ENCODE results near the gene NRDC.

NRDC gene

GRCh38 chr1:51858892-51859291 lies 19.6 kb downstream of the NRDC start:
- Histone ChIP-seq H3K9ac (ENCODE audit: low read length) (no peak overlapping the region), H3K9me3 (ENCODE audit: low read length) (no peaks in the 10 kb centered on the region), H3K27ac (ENCODE audit: low read depth, low read length) (no peak overlapping the region), H3K4me3 (ENCODE audit: low read depth in 1 of 2, low read length in 2 of 2) (no peak overlapping the region), H3K4me1 (ENCODE audit: insufficient read depth, low read length) (no peaks in the 10 kb centered on the region), H3K27me3 (ENCODE audit: control insufficient read depth in 1 of 2, insufficient read depth in 2 of 2, low read length in 2 of 2) (no peaks in the 10 kb centered on the region), H3K36me3 (ENCODE audit: insufficient read depth, low read length) (peaks cover 5% of the 10 kb centered on the region)

DNA sequence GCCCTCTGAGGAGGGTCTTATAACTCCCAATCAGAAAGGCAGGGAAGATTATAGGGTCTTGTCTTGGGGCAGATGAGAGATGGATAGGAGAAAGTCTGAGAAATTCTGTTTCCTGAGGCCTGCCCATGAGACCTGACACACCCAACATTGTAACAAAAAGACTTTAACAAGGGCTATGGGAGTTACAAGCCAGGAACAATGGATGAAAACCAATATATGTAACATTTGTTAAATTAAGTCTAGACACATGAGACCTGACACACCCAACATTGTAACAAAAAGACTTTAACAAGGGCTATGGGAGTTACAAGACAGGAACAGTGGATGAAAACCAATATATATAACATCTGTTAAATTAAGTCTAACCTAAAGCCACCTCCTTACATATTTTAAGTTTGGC lies 21.8 kb downstream of the NRDC start:
- Histone ChIP-seq H3K27me3 (ENCODE audit: control insufficient read depth in 1 of 2, insufficient read depth in 2 of 2, low read length in 2 of 2) (no peaks in the 10 kb centered on the region), H3K4me1 (ENCODE audit: insufficient read depth, low read length) (no peaks in the 10 kb centered on the region), H3K9ac (ENCODE audit: low read length) (no peak overlapping the region), H3K27ac (ENCODE audit: low read depth, low read length) (no peak overlapping the region), H3K4me3 (ENCODE audit: low read depth in 1 of 2, low read length in 2 of 2) (no peak overlapping the region), H3K9me3 (ENCODE audit: low read length) (no peaks in the 10 kb centered on the region), H3K36me3 (ENCODE audit: insufficient read depth, low read length) (peaks cover 5% of the 10 kb centered on the region)

GRCh38 chr1:51855624-51856023 lies 22.9 kb downstream of the NRDC start:
- no peak overlapping the region for H3K4me3 ChIP-seq (ENCODE audit: low read depth in 1 of 2, low read length in 2 of 2)
- peaks cover 5% of the 10 kb centered on the region for H3K36me3 ChIP-seq (ENCODE audit: insufficient read depth, low read length)
- H3K27me3 ChIP-seq (ENCODE audit: control insufficient read depth in 1 of 2, insufficient read depth in 2 of 2, low read length in 2 of 2), result no peaks in the 10 kb centered on the region
- no peak overlapping the region for H3K9ac ChIP-seq (ENCODE audit: low read length)
- H3K9me3 ChIP-seq (ENCODE audit: low read length), result no peaks in the 10 kb centered on the region
- H3K4me1 ChIP-seq (ENCODE audit: insufficient read depth, low read length), result peaks cover under 1% of the 10 kb centered on the region
- H3K27ac ChIP-seq (ENCODE audit: low read depth, low read length), result no peak overlapping the region

- H3K36me3 ChIP-seq (ENCODE audit: insufficient read depth, low read length), result peaks cover 5% of the 10 kb centered on the region
Observed at GRCh38 chr1:51853360-51853759, 25.2 kb downstream of the NRDC start.

GRCh38 chr1:51851882-51852396 lies 26.6 kb downstream of the NRDC start:
- no peaks in the 10 kb centered on the region for H3K9me3 ChIP-seq (ENCODE audit: low read length)
- H3K4me1 ChIP-seq (ENCODE audit: insufficient read depth, low read length), result peaks cover 7% of the 10 kb centered on the region
- H3K4me3 ChIP-seq (ENCODE audit: low read depth in 1 of 2, low read length in 2 of 2), result no peak overlapping the region
- no peaks in the 10 kb centered on the region for H3K27me3 ChIP-seq (ENCODE audit: control insufficient read depth in 1 of 2, insufficient read depth in 2 of 2, low read length in 2 of 2)
- no peak overlapping the region for H3K27ac ChIP-seq (ENCODE audit: low read depth, low read length)
- H3K36me3 ChIP-seq (ENCODE audit: insufficient read depth, low read length), result peaks cover 5% of the 10 kb centered on the region
- H3K9ac ChIP-seq (ENCODE audit: low read length), result no peak overlapping the region

More at GRCh38 chr1:51853360-51853759, 25.2 kb downstream of the NRDC start:
- Histone ChIP-seq H3K9ac (ENCODE audit: low read length) (no peak overlapping the region), H3K4me3 (ENCODE audit: low read depth in 1 of 2, low read length in 2 of 2) (no peak overlapping the region), H3K4me1 (ENCODE audit: insufficient read depth, low read length) (peaks cover 7% of the 10 kb centered on the region), H3K27ac (ENCODE audit: low read depth, low read length) (no peak overlapping the region), H3K27me3 (ENCODE audit: control insufficient read depth in 1 of 2, insufficient read depth in 2 of 2, low read length in 2 of 2) (no peaks in the 10 kb centered on the region), H3K9me3 (ENCODE audit: low read length) (no peaks in the 10 kb centered on the region)

DNA sequence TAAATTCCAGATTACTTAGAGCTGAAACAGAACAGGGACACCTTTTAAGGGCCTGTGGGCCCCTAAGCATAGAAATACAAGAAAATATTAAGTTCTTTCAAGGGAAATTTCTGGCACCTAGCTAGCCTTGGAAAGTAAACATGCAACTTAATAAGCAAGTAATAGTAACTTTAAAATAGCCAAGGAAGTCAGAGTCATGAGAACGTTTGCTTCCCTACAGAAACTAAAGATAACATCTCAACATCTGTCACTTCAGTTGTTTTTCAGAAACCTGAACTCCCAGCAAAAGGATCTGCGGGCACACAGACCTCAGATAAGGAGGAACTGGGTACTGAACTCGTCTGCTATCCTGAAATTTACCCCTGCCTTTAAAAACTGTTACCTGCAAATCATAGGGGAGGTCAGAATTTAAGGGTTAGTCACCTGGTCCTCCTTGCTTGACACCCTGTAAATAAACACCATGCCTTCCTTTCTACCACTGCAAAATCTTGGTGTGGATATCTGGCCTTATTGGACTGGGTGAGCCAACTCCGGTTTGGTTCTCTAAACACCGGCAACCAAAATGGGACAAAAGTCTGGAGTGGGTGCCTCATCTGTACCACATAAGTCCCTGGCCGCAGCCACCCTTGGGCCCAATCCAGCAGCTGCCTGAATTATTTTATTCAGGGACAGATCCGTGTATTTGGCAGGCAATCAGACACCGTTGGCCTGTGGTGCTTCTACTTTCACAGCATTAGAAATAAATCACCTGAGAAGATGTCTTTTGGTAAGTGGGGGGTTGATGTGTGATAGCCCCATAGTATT lies 27.9 kb downstream of the NRDC start:
- Histone ChIP-seq H3K36me3 (ENCODE audit: insufficient read depth, low read length) (peaks cover 5% of the 10 kb centered on the region), H3K4me1 (ENCODE audit: insufficient read depth, low read length) (peaks cover 7% of the 10 kb centered on the region), H3K9me3 (ENCODE audit: low read length) (no peaks in the 10 kb centered on the region), H3K9ac (ENCODE audit: low read length) (no peak overlapping the region), H3K27me3 (ENCODE audit: control insufficient read depth in 1 of 2, insufficient read depth in 2 of 2, low read length in 2 of 2) (no peaks in the 10 kb centered on the region), H3K27ac (ENCODE audit: low read depth, low read length) (no peak overlapping the region), H3K4me3 (ENCODE audit: low read depth in 1 of 2, low read length in 2 of 2) (no peak overlapping the region)

- H3K4me1 ChIP-seq (ENCODE audit: insufficient read depth, low read length), result peaks cover 7% of the 10 kb centered on the region
- no peaks in the 10 kb centered on the region for H3K36me3 ChIP-seq (ENCODE audit: insufficient read depth, low read length)
- H3K9ac ChIP-seq (ENCODE audit: low read length), result no peak overlapping the region
- H3K27me3 ChIP-seq (ENCODE audit: control insufficient read depth in 1 of 2, insufficient read depth in 2 of 2, low read length in 2 of 2), result no peaks in the 10 kb centered on the region
- H3K4me3 ChIP-seq (ENCODE audit: low read depth in 1 of 2, low read length in 2 of 2), result no peak overlapping the region
- H3K9me3 ChIP-seq (ENCODE audit: low read length), result no peaks in the 10 kb centered on the region
- H3K27ac ChIP-seq (ENCODE audit: low read depth, low read length), result no peak overlapping the region
Observed at GRCh38 chr1:51847294-51847920, 31.1 kb downstream of the NRDC start.

DNA sequence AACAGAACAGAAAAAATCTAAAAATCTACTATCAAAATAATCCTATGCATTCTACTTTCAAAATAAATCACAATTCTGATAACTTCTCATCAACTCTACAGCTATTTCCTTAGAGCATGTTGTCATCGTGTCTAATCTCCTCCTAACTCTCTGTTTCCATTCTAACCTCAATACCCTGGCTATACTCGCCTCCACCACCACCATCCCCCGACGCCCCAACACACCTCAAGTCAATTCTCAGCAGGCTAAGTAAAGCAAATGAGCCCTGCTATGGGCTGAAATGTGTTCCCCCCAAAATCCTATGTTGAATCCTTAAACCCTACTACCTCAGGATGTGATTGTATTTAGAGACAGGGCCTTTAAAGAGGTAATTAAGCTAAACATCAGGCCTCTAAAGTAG lies 34.6 kb downstream of the NRDC start:
- no peaks in the 10 kb centered on the region for H3K9me3 ChIP-seq (ENCODE audit: low read length)
- peaks cover 13% of the 10 kb centered on the region for H3K36me3 ChIP-seq (ENCODE audit: insufficient read depth, low read length)
- H3K4me3 ChIP-seq (ENCODE audit: low read depth in 1 of 2, low read length in 2 of 2), result no peak overlapping the region
- H3K9ac ChIP-seq (ENCODE audit: low read length), result no peak overlapping the region
- H3K27me3 ChIP-seq (ENCODE audit: control insufficient read depth in 1 of 2, insufficient read depth in 2 of 2, low read length in 2 of 2), result no peaks in the 10 kb centered on the region
- H3K27ac ChIP-seq (ENCODE audit: low read depth, low read length), result no peak overlapping the region
- no peaks in the 10 kb centered on the region for H3K4me1 ChIP-seq (ENCODE audit: insufficient read depth, low read length)

DNA sequence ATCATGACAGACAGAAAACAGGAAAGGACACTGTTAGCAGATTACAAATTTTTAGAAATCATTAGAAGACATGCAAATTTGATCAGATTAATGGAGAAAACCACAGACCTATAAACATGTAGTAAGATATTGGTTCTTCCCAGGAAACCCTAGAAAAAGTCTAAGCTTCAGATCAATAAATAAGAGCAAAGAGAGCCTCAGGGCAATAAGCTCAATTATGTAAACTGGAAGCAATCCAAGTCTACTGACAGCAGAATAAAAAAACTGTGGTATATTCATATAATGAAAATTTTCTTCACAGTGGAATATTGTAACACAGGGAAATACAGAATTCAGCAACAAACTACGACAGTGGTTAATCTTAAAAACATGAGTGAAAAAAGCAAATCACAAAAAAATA lies 36.3 kb downstream of the NRDC start:
- Histone ChIP-seq H3K4me1 (ENCODE audit: insufficient read depth, low read length) (no peaks in the 10 kb centered on the region), H3K36me3 (ENCODE audit: insufficient read depth, low read length) (peaks cover 13% of the 10 kb centered on the region), H3K27me3 (ENCODE audit: control insufficient read depth in 1 of 2, insufficient read depth in 2 of 2, low read length in 2 of 2) (no peaks in the 10 kb centered on the region), H3K9me3 (ENCODE audit: low read length) (no peaks in the 10 kb centered on the region), H3K4me3 (ENCODE audit: low read depth in 1 of 2, low read length in 2 of 2) (no peak overlapping the region), H3K9ac (ENCODE audit: low read length) (no peak overlapping the region), H3K27ac (ENCODE audit: low read depth, low read length) (no peak overlapping the region)

DNA sequence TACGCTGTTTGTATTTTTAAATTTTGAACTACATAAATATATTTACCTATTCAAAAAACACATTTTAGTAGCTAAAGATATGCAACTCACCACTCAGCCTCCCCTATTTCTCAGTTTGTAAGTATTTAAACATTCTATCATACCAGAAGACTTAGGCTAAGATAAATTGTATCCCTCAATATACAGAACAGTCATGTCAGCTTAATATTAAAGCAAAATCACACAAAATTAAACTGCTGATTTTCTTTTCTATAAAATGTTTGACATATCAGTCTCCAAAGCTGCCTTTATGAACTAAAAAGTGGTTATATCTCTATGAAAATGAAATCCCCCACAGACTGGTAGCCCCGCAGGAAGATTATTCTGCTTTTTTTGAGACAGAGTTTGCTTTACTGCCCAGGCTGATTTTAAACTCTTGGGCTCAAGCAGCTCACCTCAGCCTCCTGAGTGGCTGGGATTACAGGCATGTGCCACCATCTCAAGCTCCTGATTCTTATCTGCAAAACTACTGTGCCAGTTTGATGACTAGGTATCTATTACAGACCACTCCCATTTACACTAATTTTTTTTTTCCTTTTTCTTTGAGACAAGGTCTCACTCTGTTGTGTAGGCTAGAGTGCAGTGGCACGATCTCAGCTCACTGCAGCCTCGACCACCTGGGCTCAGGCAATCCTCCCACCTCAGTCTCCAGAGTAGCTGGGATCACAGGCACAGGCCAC lies 37.6 kb downstream of the NRDC start:
- no peaks in the 10 kb centered on the region for H3K9me3 ChIP-seq (ENCODE audit: low read length)
- H3K36me3 ChIP-seq (ENCODE audit: insufficient read depth, low read length), result peaks cover 17% of the 10 kb centered on the region
- H3K4me3 ChIP-seq (ENCODE audit: low read depth in 1 of 2, low read length in 2 of 2), result no peak overlapping the region
- no peak overlapping the region for H3K9ac ChIP-seq (ENCODE audit: low read length)
- H3K4me1 ChIP-seq (ENCODE audit: insufficient read depth, low read length), result no peaks in the 10 kb centered on the region
- H3K27ac ChIP-seq (ENCODE audit: low read depth, low read length), result no peak overlapping the region
- H3K27me3 ChIP-seq (ENCODE audit: control insufficient read depth in 1 of 2, insufficient read depth in 2 of 2, low read length in 2 of 2), result no peaks in the 10 kb centered on the region

- no peak overlapping the region for H3K27ac ChIP-seq (ENCODE audit: low read depth, low read length)
- H3K4me3 ChIP-seq (ENCODE audit: low read depth in 1 of 2, low read length in 2 of 2), result no peak overlapping the region
- peaks cover 21% of the 10 kb centered on the region for H3K36me3 ChIP-seq (ENCODE audit: insufficient read depth, low read length)
- H3K9ac ChIP-seq (ENCODE audit: low read length), result no peak overlapping the region
- no peaks in the 10 kb centered on the region for H3K9me3 ChIP-seq (ENCODE audit: low read length)
- H3K4me1 ChIP-seq (ENCODE audit: insufficient read depth, low read length), result no peaks in the 10 kb centered on the region
- no peaks in the 10 kb centered on the region for H3K27me3 ChIP-seq (ENCODE audit: control insufficient read depth in 1 of 2, insufficient read depth in 2 of 2, low read length in 2 of 2)
Observed at GRCh38 chr1:51840182-51840581, 38.3 kb downstream of the NRDC start.
